H1 (cell line): ENCODE results near the gene BCL2L1. TPM values are rescaled to one million over a fixed set of nuclear protein-coding genes. Genes with fewer than 3 reads are reported as not detected.

ENCODE experiments used
- CTCF ChIA-PET: fragments of 300-600 bp; sonication (Branson Sonifier 250); formaldehyde crosslinking; loops from one replicate; lab custom pipeline; 2021; ENCODE audit not compliant: partially characterized antibody; lab: Charles Lee
- POLR2A ChIA-PET: fragments of 300-600 bp; sonication (Branson Sonifier 250); formaldehyde crosslinking; loops from one replicate; lab custom pipeline; 2021; ENCODE audit warnings: inconsistent platforms; ENCODE audit not compliant: partially characterized antibody; lab: Charles Lee
- DNase-seq, 2 experiments: peaks; one replicate each; pipeline versions ENCODE4 v3.0.0 to v3.0.0-alpha.2; 2010 to 2022; ENCODE audit warnings: low spot score in 2 of 2, low read depth in 1 of 2, mixed read lengths in 1 of 2
- FAIRE-seq: peaks from 2 replicates; lab custom pipeline; 2011; peaks lifted over from hg19 to GRCh38; lab: Jason Lieb, UNC
- H2AFZ ChIP-seq: 2 replicates; pipeline ENCODE4 v1.8.1; 2012; ENCODE audit warnings: low read length, inconsistent platforms
- H2AK5ac ChIP-seq: 2 replicates; pipeline ENCODE4 v1.6.1; 2013; ENCODE audit warnings: low read depth, low read length
- H2BK120ac ChIP-seq: replicated peaks from 2 replicates; pipeline ENCODE3; 2013; ENCODE audit warnings: low read depth, low read length, inconsistent platforms
- H2BK12ac ChIP-seq: 2 replicates; pipeline ENCODE4 v1.6.1; 2013; ENCODE audit warnings: low read depth, low read length
- H2BK15ac ChIP-seq: 2 replicates; pipeline ENCODE4 v1.6.1; 2013; ENCODE audit warnings: low read length
- H2BK20ac ChIP-seq: 2 replicates; pipeline ENCODE4 v1.6.1; 2013; ENCODE audit warnings: low read length
- H2BK5ac ChIP-seq: 2 replicates; pipeline ENCODE4 v1.6.1; 2013; ENCODE audit warnings: low read depth, low read length
- H3K14ac ChIP-seq: 2 replicates; pipeline ENCODE4 v1.6.1; 2013; ENCODE audit warnings: inconsistent platforms; ENCODE audit not compliant: insufficient read length
- H3K18ac ChIP-seq: 2 replicates; pipeline ENCODE4 v1.6.1; 2013; ENCODE audit warnings: low read length; ENCODE audit errors: extremely low read depth
- H3K23ac ChIP-seq: 2 replicates; pipeline ENCODE4 v1.6.1; 2013; ENCODE audit warnings: inconsistent platforms; ENCODE audit not compliant: insufficient read length
- H3K23me2 ChIP-seq: 2 replicates; pipeline ENCODE4 v1.6.1; 2013; ENCODE audit warnings: low read depth, low read length
- H3K27ac ChIP-seq: 2 replicates; pipeline ENCODE4 v1.6.1; 2011; ENCODE audit warnings: low read depth, low read length, inconsistent platforms
- H3K27me3 ChIP-seq, 4 experiments: replicated peaks in 1 of 4; 1 replicate in 1 of 4; 2 replicates in 3 of 4; pipeline versions ENCODE4 v1.6.1 to v1.8.1; 2011 to 2013; ENCODE audit warnings: low read length in 3 of 4, mild to moderate bottlenecking in 3 of 4, inconsistent platforms in 2 of 4, mixed read lengths in 2 of 4, moderate library complexity in 1 of 4; ENCODE audit not compliant: control insufficient read depth in 3 of 4, insufficient read depth in 3 of 4; ENCODE audit errors: extremely low read depth in 1 of 4
- H3K36me3 ChIP-seq, 4 experiments: 2 replicates each; pipeline versions ENCODE4 v1.6.1 to v1.8.1; 2011 to 2013; ENCODE audit warnings: mild to moderate bottlenecking in 4 of 4, low read length in 3 of 4, moderate library complexity in 2 of 4, control low read depth in 1 of 4, inconsistent platforms in 1 of 4; ENCODE audit not compliant: insufficient read depth in 4 of 4, control insufficient read depth in 2 of 4
- H3K4ac ChIP-seq: replicated peaks from 2 replicates; pipeline ENCODE3; 2013; ENCODE audit warnings: low read length, low read depth, mixed read lengths, inconsistent platforms; ENCODE audit not compliant: insufficient read length
- H3K4me1 ChIP-seq, 4 experiments: replicated peaks in 1 of 4; 1 replicate in 1 of 4; 2 replicates in 3 of 4; pipeline versions ENCODE4 v1.6.1 to v1.8.1; 2011 to 2013; ENCODE audit warnings: low read length in 3 of 4, inconsistent platforms in 2 of 4, mixed read lengths in 1 of 4; ENCODE audit not compliant: insufficient read depth in 4 of 4, control insufficient read depth in 3 of 4
- H3K4me2 ChIP-seq, 2 experiments: 2 replicates each; pipeline versions ENCODE4 v1.6.1 to v1.8.1; 2011 to 2013; ENCODE audit warnings: low read depth in 2 of 2, low read length in 2 of 2, control low read depth in 1 of 2, inconsistent platforms in 1 of 2, mild to moderate bottlenecking in 1 of 2; ENCODE audit not compliant: insufficient read depth in 1 of 2
- H3K4me3 ChIP-seq, 4 experiments: fragments of 200-600, 300-600 bp in 1 of 4; sonication (generic), shearing (Covaris generic), sonication (Bioruptor Twin) in 1 of 4; 2 replicates each; pipeline versions ENCODE4 v1.5.1 to v1.8.1; 2011 to 2016; ENCODE audit warnings: low read length in 4 of 4, low read depth in 3 of 4, control low read depth in 2 of 4, inconsistent platforms in 2 of 4, mild to moderate bottlenecking in 2 of 4, mixed read lengths in 1 of 4, moderate library complexity in 1 of 4; ENCODE audit not compliant: insufficient read depth in 2 of 4; ENCODE audit errors: extremely low read depth in 1 of 4
- H3K56ac ChIP-seq: replicated peaks from 2 replicates; pipeline ENCODE3; 2013; ENCODE audit warnings: low read depth, mild to moderate bottlenecking, mixed read lengths, low read length, inconsistent platforms; ENCODE audit not compliant: insufficient read length
- H3K79me1 ChIP-seq: 2 replicates; pipeline ENCODE4 v1.6.1; 2013; ENCODE audit warnings: low read depth, low read length, control low read depth
- H3K79me2 ChIP-seq, 2 experiments: 2 replicates each; pipeline versions ENCODE4 v1.6.1 to v1.8.1; 2012 to 2013; ENCODE audit warnings: low read length in 2 of 2, mild to moderate bottlenecking in 2 of 2, inconsistent platforms in 1 of 2; ENCODE audit not compliant: insufficient read depth in 2 of 2, control insufficient read depth in 1 of 2
- H3K9ac ChIP-seq, 4 experiments: replicated peaks in 1 of 4; 1 replicate in 1 of 4; 2 replicates in 3 of 4; pipeline versions ENCODE4 v1.6.1 to v1.8.1; 2011 to 2013; ENCODE audit warnings: low read depth in 3 of 4, low read length in 3 of 4, control low read depth in 2 of 4, mild to moderate bottlenecking in 2 of 4, moderate library complexity in 2 of 4, inconsistent platforms in 1 of 4; ENCODE audit errors: extremely low read depth in 1 of 4
- H3K9me3 ChIP-seq, 2 experiments: 2 replicates each; pipeline versions ENCODE4 v1.6.1 to v1.8.1; 2012 to 2013; ENCODE audit warnings: mild to moderate bottlenecking in 2 of 2, moderate library complexity in 2 of 2, control low read depth in 1 of 2, inconsistent platforms in 1 of 2, low read depth in 1 of 2, low read length in 1 of 2, mixed read lengths in 1 of 2; ENCODE audit not compliant: insufficient read depth in 2 of 2
- H4K20me1 ChIP-seq, 2 experiments: replicated peaks in 1 of 2; 2 replicates each; pipeline versions ENCODE3 to v1.8.1; 2011 to 2013; ENCODE audit warnings: inconsistent platforms in 2 of 2, low read length in 2 of 2, mild to moderate bottlenecking in 1 of 2; ENCODE audit not compliant: insufficient read depth in 2 of 2, control insufficient read depth in 1 of 2
- H4K5ac ChIP-seq: 2 replicates; pipeline ENCODE4 v1.6.1; 2013; ENCODE audit warnings: low read length, low read depth, mixed read lengths, inconsistent platforms; ENCODE audit not compliant: insufficient read length
- H4K8ac ChIP-seq: 2 replicates; pipeline ENCODE4 v1.8.0; 2013; ENCODE audit warnings: mild to moderate bottlenecking, moderate library complexity, low read length, inconsistent platforms; ENCODE audit not compliant: insufficient read depth; ENCODE audit errors: extremely low read depth
- H4K91ac ChIP-seq: replicated peaks from 2 replicates; pipeline ENCODE3; 2013; ENCODE audit warnings: low read length, mixed read lengths, inconsistent platforms; ENCODE audit not compliant: insufficient read length
- EGR1 ChIP-seq: IDR thresholded peaks from 2 replicates; pipeline ENCODE4 v1.6.1; 2011; ENCODE audit warnings: low read depth, low read length, borderline replicate concordance
- TEAD4 ChIP-seq: IDR thresholded peaks from 2 replicates; pipeline ENCODE4 v1.6.1; 2012; ENCODE audit warnings: low read depth, low read length, inconsistent platforms, mixed read lengths
- WGBS, 2 experiments: shearing (Covaris generic) in 1 of 2; methylation state at CpG; one replicate each; pipeline versions ENCODE4 v1.1.6 to v1.1.7; 2013 to 2015; ENCODE audit warnings: low lambda C conversion rate in 2 of 2, mixed read lengths in 2 of 2, inconsistent platforms in 1 of 2, low coverage in 1 of 2, missing lambda C conversion rate in 1 of 2; ENCODE audit not compliant: insufficient replicate concordance in 2 of 2, insufficient coverage in 1 of 2, insufficient read length in 1 of 2; ENCODE audit errors: extremely low coverage in 1 of 2, missing lambda C conversion rate in 1 of 2; 5-methylcytosine and 5-hydroxymethylcytosine counted together
- polyA plus RNA-seq, 7 experiments: library from polyadenylated mRNA; depleted of rRNA in 3 of 7; stranded (reverse) in 5 of 7; unstranded in 2 of 7; fragments of >200 nt in 5 of 7; fragments of 200-250 nt in 2 of 7; gene quantifications; 1 replicate in 5 of 7; 2 replicates in 1 of 7; 4 replicates in 1 of 7; pipeline versions ENCODE4 v1.2.1 to v1.2.3, GENCODE V29; 2011 to 2013; ENCODE audit warnings: missing spikeins in 2 of 7, mixed read lengths in 2 of 7
- total RNA-seq: library from RNA; stranded (reverse); fragmentation: NEBNext Ultra II Directional; extraction: Animal tissue kit (Norgen Biotek cat#: 25700); gene quantifications from 2 replicates; pipeline ENCODE4 v1.2.1, GENCODE V29; 2021

Gene BCL2L1
- total and polyA plus RNA-seq, 2 of the 8 experiments (the other 6 are each of a cell fraction or from before 2014, with no cell fraction given), result 64.9 to 66.1 TPM

DNA sequence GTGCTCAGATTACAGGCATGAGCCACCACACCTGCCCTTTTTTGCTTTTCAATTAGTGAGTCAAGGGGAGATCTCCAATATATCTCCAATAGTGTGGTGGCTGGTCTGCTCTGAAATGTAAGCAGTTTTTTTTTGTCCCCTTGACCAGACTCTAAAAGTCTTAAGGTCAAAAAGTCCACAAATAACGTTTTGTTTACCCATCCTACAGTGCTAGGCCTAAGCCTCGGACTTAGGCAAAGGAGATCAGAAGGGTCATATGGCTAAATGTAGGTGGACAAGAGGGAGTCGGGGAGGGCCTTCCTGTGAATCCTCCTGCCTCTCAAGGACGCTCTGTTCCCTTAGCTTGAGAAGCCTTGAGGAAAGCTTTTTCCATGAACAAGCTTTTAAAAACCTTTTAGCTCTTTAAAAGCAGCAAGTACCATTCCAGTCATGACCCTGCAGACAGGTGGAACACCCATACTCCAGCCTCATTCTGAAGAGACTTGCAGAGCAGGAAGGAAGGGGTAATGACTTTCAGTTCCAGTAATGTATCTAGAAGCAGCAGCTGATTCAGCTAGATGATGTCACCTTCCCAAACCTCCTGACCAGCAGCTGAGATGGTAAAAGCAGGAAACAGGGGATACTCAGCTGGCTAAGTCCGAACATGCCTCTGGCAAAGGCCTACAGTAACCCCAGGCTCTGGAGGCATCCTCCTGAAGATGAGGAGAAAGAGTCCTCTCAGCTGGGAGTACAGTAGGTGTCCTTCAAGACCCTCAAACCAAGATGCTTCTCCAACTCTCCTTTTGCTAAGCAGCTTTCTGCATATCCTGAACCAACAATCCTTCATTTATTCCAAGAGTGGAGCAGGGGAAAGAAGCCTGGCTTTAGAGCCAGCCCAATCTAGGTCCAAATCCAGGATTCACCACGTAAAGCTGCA is 23.6 kb downstream of the BCL2L1 start:
- no peak overlapping the region for H3K27ac ChIP-seq
- no peak overlapping the region for H4K91ac ChIP-seq
- no peak overlapping the region for H3K9ac ChIP-seq
- no peak for DNase-seq
- POLR2A ChIA-PET, result interaction anchor here (0.7 to 4.8 kb wide), 13 partner anchors 8 to 126 kb away, joined by 3 to 35 read pairs (median 4); partner anchors contain the start of gene BCL2L1
- no peak overlapping the region for H3K4me3 ChIP-seq
- 88% methylated on average over 6 of the region's 6 CpGs; no CpG with 5 or more reads in 1 of the 2 experiments for WGBS, 2 experiments
- peak overlapping the region; percentile 24 for H3K18ac ChIP-seq
- H2AFZ ChIP-seq, result no peak overlapping the region
- no peak overlapping the region for H3K4me2 ChIP-seq
- H3K4ac ChIP-seq, result no peak overlapping the region
- H3K9me3 ChIP-seq, result no peaks in the 10 kb centered on the region
- no peak for FAIRE-seq
- H2BK12ac ChIP-seq, result no peak overlapping the region
- peaks cover 9 to 15% (median 10%) of the 10 kb centered on the region in 4 experiments for H3K4me1 ChIP-seq
- no peak overlapping the region for H3K56ac ChIP-seq
- H2BK5ac ChIP-seq, result peak overlapping the region; percentile 32; the same call in 1 of the 2 replicates
- H3K79me2 ChIP-seq, result peaks cover 0 to 50% of the 10 kb centered on the region in 2 experiments; a peak in 2 of 4 replicates
- CTCF ChIA-PET, result interaction anchor here (0.9 to 6.2 kb wide), 7 partner anchors 10 to 137 kb away, joined by 3 to 40 read pairs (median 4); partner anchors contain the start of gene BCL2L1
- no peaks in the 10 kb centered on the region for H3K27me3 ChIP-seq
- peaks cover 0 to 3% (median 0%) of the 10 kb centered on the region in 4 experiments; a peak in 1 of 8 replicates for H3K36me3 ChIP-seq
- no peak overlapping the region for H2AK5ac ChIP-seq
- H2BK15ac ChIP-seq, result no peak overlapping the region; the same call in 1 of the 2 replicates
- H2BK20ac ChIP-seq, result no peak overlapping the region
- no peak overlapping the region for H3K14ac ChIP-seq
- no peak overlapping the region for H2BK120ac ChIP-seq
- H3K23ac ChIP-seq, result no peak overlapping the region
- H3K79me1 ChIP-seq, result peaks cover 3% of the 10 kb centered on the region; the same call in 1 of the 2 replicates
- H4K20me1 ChIP-seq, result peaks cover 0 to 2% of the 10 kb centered on the region in 2 experiments
- H4K8ac ChIP-seq, result no peak overlapping the region
- no peak overlapping the region for H4K5ac ChIP-seq
- H3K23me2 ChIP-seq, result no peaks in the 10 kb centered on the region
- TF ChIP-seq TEAD4, result no peak
- TF ChIP-seq EGR1, result no peak
